HUES6 (cell line): ENCODE measurements around the gene UGCG.

Experiments
- H3K27ac ChIP-seq: 2 replicates; pipeline ENCODE4 v1.7.0; 2013; ENCODE audit warnings: low read depth, mild to moderate bottlenecking, low read length, inconsistent platforms
- H3K27me3 ChIP-seq: 2 replicates; pipeline ENCODE4 v1.6.1; 2013; ENCODE audit warnings: low read length; ENCODE audit not compliant: control insufficient read depth, insufficient read depth
- H3K36me3 ChIP-seq: 2 replicates; pipeline ENCODE4 v1.6.1; 2013; ENCODE audit warnings: low read length; ENCODE audit not compliant: control insufficient read depth, insufficient read depth
- H3K4me1 ChIP-seq: 2 replicates; pipeline ENCODE4 v1.6.1; 2013; ENCODE audit warnings: low read length; ENCODE audit not compliant: control insufficient read depth, insufficient read depth
- H3K4me3 ChIP-seq: 2 replicates; pipeline ENCODE4 v1.5.1; 2013; ENCODE audit warnings: low read depth, low read length
- H3K9ac ChIP-seq: one replicate; pipeline ENCODE4 v1.6.1; 2013; ENCODE audit warnings: mild to moderate bottlenecking, low read length
- H3K9me3 ChIP-seq: 2 replicates; pipeline ENCODE4 v1.6.1; 2013; ENCODE audit warnings: low read depth, low read length; ENCODE audit not compliant: control insufficient read depth, insufficient read depth

Gene UGCG

GRCh38 chr9:111919875-111920274, 23.3 kb downstream of the UGCG start:
- no peak overlapping the region for H3K4me3 ChIP-seq
- peaks cover 13% of the 10 kb centered on the region; the same call in 1 of the 2 replicates for H3K36me3 ChIP-seq
- no peak overlapping the region for H3K27ac ChIP-seq
- H3K27me3 ChIP-seq = no peaks in the 10 kb centered on the region
- H3K4me1 ChIP-seq = no peaks in the 10 kb centered on the region
- H3K9ac ChIP-seq = no peak overlapping the region
- H3K9me3 ChIP-seq = no peaks in the 10 kb centered on the region

GRCh38 chr9:111920531-111920930, 23.9 kb downstream of the UGCG start:
- Histone ChIP-seq H3K4me3 (no peak overlapping the region), H3K27ac (no peak overlapping the region), H3K4me1 (no peaks in the 10 kb centered on the region), H3K27me3 (no peaks in the 10 kb centered on the region), H3K9ac (no peak overlapping the region), H3K36me3 (peaks cover 15% of the 10 kb centered on the region; the same call in 1 of the 2 replicates), H3K9me3 (no peaks in the 10 kb centered on the region)

DNA sequence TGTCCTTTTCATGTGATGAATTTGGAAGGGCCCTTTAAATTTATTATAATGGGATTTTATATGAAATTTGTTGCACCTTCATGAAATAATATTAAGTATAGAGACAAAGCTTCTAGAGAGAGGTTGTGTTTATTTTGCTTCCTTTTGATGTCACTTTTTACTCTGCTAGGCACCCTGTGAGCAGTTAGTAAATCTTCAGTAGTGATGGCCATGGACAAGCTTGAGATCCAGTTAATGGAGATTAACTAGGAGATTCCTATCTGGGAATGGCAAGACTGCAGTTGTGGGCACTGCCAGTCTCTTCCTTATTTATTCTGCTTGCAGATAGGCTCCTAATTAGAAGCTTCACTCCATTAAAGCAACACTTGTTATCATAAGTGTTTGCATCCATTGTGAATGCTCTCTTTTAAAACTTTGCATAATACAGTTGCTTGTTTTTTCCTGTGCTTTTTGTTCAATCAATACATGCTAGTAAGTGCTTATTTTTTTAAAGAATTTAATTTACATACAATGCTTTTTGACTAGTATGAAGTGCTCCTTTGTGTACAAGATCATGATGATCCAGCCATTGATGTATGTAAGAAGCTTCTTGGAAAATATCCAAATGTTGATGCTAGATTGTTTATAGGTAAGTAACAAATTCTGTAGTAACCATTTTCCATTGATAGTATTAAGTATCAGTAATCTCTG, 25.9 kb downstream of the UGCG start:
- Histone ChIP-seq H3K27me3 (no peaks in the 10 kb centered on the region), H3K4me1 (no peaks in the 10 kb centered on the region), H3K36me3 (peaks cover 24% of the 10 kb centered on the region)

GRCh38 chr9:111924281-111924680, 27.7 kb downstream of the UGCG start:
- H3K9ac ChIP-seq = no peak overlapping the region
- no peaks in the 10 kb centered on the region for H3K9me3 ChIP-seq
- H3K36me3 ChIP-seq = peaks cover 33% of the 10 kb centered on the region
- no peak overlapping the region for H3K4me3 ChIP-seq
- H3K4me1 ChIP-seq = no peaks in the 10 kb centered on the region
- no peaks in the 10 kb centered on the region for H3K27me3 ChIP-seq
- H3K27ac ChIP-seq = no peak overlapping the region

More for the DNA sequence above, 25.9 kb downstream of the UGCG start:
- Histone ChIP-seq H3K9ac (no peak overlapping the region), H3K27ac (no peak overlapping the region), H3K9me3 (no peaks in the 10 kb centered on the region), H3K4me3 (no peak overlapping the region)

DNA sequence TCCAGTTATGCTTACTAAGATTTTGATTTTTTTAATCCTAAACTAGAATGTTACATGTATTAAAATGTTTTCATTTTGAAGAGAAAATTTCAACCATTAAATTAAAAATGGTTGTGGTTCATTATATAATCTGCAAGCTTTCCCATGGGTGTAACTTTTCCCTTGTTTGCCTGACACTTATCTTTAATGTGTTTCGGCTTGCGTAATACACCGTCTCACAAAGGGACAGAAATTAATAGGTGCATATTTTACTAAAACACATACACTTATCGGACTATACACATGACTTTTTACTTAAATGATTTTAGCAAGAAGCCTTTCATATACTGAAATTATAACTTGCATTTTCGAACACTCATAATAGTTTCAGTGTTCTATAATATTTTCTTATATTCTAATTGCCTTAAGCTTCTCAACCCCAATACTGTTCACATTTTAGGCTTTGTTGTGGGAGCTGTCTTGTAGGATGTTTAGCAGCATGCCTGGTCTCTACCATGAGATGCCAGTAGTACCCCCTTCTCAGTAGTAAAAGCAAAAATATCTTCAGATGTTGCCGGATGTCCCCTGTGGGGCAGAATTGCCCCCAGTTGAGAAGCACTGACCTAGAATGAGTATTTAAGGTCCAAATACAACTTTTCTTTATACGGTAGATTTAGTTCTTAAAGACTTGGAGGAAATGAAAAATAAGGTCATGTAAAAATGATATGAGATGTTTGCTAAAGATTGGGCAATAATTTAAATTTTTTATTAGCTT, 28.6 kb downstream of the UGCG start:
- H3K4me1 ChIP-seq = no peaks in the 10 kb centered on the region
- H3K9me3 ChIP-seq = no peaks in the 10 kb centered on the region
- H3K4me3 ChIP-seq = no peak overlapping the region
- peaks cover 41% of the 10 kb centered on the region for H3K36me3 ChIP-seq
- no peak overlapping the region for H3K27ac ChIP-seq
- H3K27me3 ChIP-seq = no peaks in the 10 kb centered on the region
- no peak overlapping the region for H3K9ac ChIP-seq

GRCh38 chr9:111925784-111926183, 29.2 kb downstream of the UGCG start:
- H3K9me3 ChIP-seq = no peaks in the 10 kb centered on the region
- no peaks in the 10 kb centered on the region for H3K27me3 ChIP-seq
- no peak overlapping the region for H3K27ac ChIP-seq
- H3K36me3 ChIP-seq = peaks cover 46% of the 10 kb centered on the region
- H3K4me1 ChIP-seq = no peaks in the 10 kb centered on the region
- H3K9ac ChIP-seq = no peak overlapping the region
- no peak overlapping the region for H3K4me3 ChIP-seq

DNA sequence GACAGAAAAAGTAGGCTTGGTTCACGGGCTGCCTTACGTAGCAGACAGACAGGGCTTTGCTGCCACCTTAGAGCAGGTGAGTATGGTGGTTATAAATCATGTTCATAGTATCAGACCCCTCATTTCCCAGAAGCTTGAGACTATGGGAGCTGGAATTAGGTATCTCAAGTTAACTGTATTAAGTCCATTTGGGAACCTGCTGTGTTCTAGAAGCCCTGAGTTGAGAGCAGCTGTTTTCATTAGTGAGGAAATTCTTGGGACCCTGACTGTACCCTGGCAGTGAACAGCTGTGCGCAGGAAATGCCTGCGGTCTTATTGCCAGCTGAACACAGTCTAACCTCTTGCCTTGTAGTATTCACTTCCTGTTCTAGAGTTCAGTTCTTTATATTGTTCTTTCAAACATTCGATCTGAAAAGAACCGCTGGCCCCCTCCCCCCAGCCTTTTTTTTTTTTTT, 29.8 kb downstream of the UGCG start:
- peaks cover 52% of the 10 kb centered on the region for H3K36me3 ChIP-seq
- H3K27ac ChIP-seq = no peak overlapping the region
- H3K9me3 ChIP-seq = no peaks in the 10 kb centered on the region
- H3K9ac ChIP-seq = no peak overlapping the region
- H3K4me3 ChIP-seq = no peak overlapping the region
- no peaks in the 10 kb centered on the region for H3K27me3 ChIP-seq
- H3K4me1 ChIP-seq = no peaks in the 10 kb centered on the region

DNA sequence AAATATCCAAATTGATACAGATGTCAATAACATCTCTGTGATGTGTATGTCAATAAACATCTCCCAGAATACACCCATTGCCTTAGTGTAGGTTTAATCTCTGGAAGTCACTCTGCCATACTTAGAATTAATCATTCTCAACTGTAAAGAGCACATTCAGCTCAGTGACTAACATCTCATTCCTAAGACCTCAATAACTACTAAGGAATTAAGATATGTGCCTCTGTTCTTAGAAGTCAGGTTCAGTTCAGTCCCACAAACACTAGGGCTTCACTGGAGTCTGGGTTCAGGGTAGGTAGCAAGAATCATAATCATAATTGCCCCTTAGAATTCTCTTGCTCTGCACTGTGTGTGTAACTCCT, 31.7 kb downstream of the UGCG start:
- Histone ChIP-seq H3K9me3 (no peaks in the 10 kb centered on the region), H3K36me3 (peaks cover 70% of the 10 kb centered on the region), H3K27me3 (no peaks in the 10 kb centered on the region), H3K27ac (no peak overlapping the region), H3K4me1 (no peaks in the 10 kb centered on the region), H3K9ac (no peak overlapping the region), H3K4me3 (no peak overlapping the region)

DNA sequence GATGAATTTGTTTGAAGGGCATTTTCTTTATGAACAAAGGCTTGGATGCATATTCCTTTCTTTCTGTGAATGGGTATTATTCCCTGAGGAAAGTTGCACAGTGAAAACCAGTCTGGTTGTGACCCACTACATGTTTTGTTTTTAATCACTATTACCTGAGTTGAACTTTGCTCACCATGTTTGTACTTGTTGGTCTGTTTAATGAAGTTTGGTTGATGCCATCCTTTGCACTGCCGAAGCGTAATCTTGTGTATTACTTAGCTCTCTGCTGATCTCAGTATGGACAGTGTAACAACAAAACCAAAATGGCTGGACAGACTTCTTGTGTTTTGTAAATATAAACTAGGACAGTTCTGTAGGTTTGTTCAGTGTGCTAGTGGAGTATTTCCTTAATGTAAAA, 38.1 kb downstream of the UGCG start:
- Histone ChIP-seq H3K4me1 (no peaks in the 10 kb centered on the region), H3K9me3 (no peaks in the 10 kb centered on the region), H3K27ac (no peak overlapping the region), H3K4me3 (no peak overlapping the region), H3K9ac (no peak overlapping the region), H3K27me3 (no peaks in the 10 kb centered on the region), H3K36me3 (peaks cover 48% of the 10 kb centered on the region)

- H3K36me3 ChIP-seq = peaks cover 33% of the 10 kb centered on the region
- H3K27me3 ChIP-seq = no peaks in the 10 kb centered on the region
- no peaks in the 10 kb centered on the region for H3K4me1 ChIP-seq
- H3K9ac ChIP-seq = no peak overlapping the region
- H3K9me3 ChIP-seq = no peaks in the 10 kb centered on the region
- H3K4me3 ChIP-seq = no peak overlapping the region
- H3K27ac ChIP-seq = no peak overlapping the region
Observed at GRCh38 chr9:111936391-111936790, 39.8 kb downstream of the UGCG start.

- Histone ChIP-seq H3K4me3 (no peak overlapping the region), H3K27me3 (no peaks in the 10 kb centered on the region), H3K27ac (no peak overlapping the region), H3K4me1 (no peaks in the 10 kb centered on the region), H3K36me3 (peaks cover 26% of the 10 kb centered on the region), H3K9me3 (no peaks in the 10 kb centered on the region), H3K9ac (no peak overlapping the region)
Observed at GRCh38 chr9:111937301-111937700, 40.7 kb downstream of the UGCG start.
